ENCODE results near the gene UBL3. TPM values are rescaled to one million over a fixed set of nuclear protein-coding genes. Genes with fewer than 3 reads are reported as not detected.

UBL3 gene
- total RNA-seq, 2 experiments from 2014 or later = 39.5 to 41.9 TPM

GRCh38 chr13:29882076-29882475 is 31.7 kb upstream of the UBL3 start:
- no peaks in the 10 kb centered on the region for H3K36me3 ChIP-seq (ENCODE audit: insufficient read depth, low read length)
- H3K27me3 ChIP-seq (ENCODE audit: control insufficient read depth in 1 of 2, insufficient read depth in 2 of 2, low read length in 2 of 2) = no peaks in the 10 kb centered on the region
- intact Hi-C loops (cut with DNase I, micrococcal nuclease) = no loop called here
- ATAC-seq (ENCODE audit: poor library complexity) (no peak), DNase-seq (no peak)
- no peaks in the 10 kb centered on the region for H3K9me3 ChIP-seq (ENCODE audit: control insufficient read depth in 1 of 2, insufficient read depth in 1 of 2, low read length in 2 of 2)
- CTCF ChIA-PET = no interaction called here
- POLR2A ChIA-PET = interaction anchor here (0.8 kb wide), 1 partner anchor 54 kb away, joined by 3 read pairs; no protein-coding TSS in a partner anchor
- no peaks in the 10 kb centered on the region for H3K36me3 Mint-ChIP-seq (ENCODE audit: low read depth)
- no peaks in the 10 kb centered on the region for H3K9me3 Mint-ChIP-seq
- no peak overlapping the region for H3K4me3 Mint-ChIP-seq
- H3K27ac ChIP-seq (ENCODE audit: low read depth in 1 of 2, low read length in 2 of 2) = no peak overlapping the region
- TF ChIP-seq CTCF (IDR thresholded peaks at IDR 0.05) = no peak
- no peaks in the 10 kb centered on the region for H3K4me1 Mint-ChIP-seq (ENCODE audit: low read depth)
- peaks cover 16% of the 10 kb centered on the region for H3K27me3 Mint-ChIP-seq
- H3K4me3 ChIP-seq (ENCODE audit: low read length) = no peak overlapping the region
- no peaks in the 10 kb centered on the region for H3K4me1 ChIP-seq (ENCODE audit: insufficient read depth, low read length)
- H3K27ac Mint-ChIP-seq = no peak overlapping the region

GRCh38 chr13:29878101-29878500 is 27.7 kb upstream of the UBL3 start:
- POLR2A ChIA-PET = no interaction called here
- Mint-ChIP-seq H3K36me3 (ENCODE audit: low read depth) (no peaks in the 10 kb centered on the region), H3K4me3 (no peak overlapping the region), H3K27ac (no peak overlapping the region), H3K27me3 (peaks cover 32% of the 10 kb centered on the region), H3K4me1 (ENCODE audit: low read depth) (no peaks in the 10 kb centered on the region), H3K9me3 (no peaks in the 10 kb centered on the region)
- H3K27ac ChIP-seq (ENCODE audit: low read depth in 1 of 2, low read length in 2 of 2) = no peak overlapping the region
- intact Hi-C loops (cut with DNase I, micrococcal nuclease) = no loop called here
- peaks cover 4 to 7% of the 10 kb centered on the region in 2 experiments for H3K27me3 ChIP-seq (ENCODE audit: control insufficient read depth in 1 of 2, insufficient read depth in 2 of 2, low read length in 2 of 2)
- H3K36me3 ChIP-seq (ENCODE audit: insufficient read depth, low read length) = no peaks in the 10 kb centered on the region
- TF ChIP-seq CTCF (IDR thresholded peaks at IDR 0.05) = no peak
- CTCF ChIA-PET = no interaction called here
- no peak overlapping the region for H3K4me3 ChIP-seq (ENCODE audit: low read length)
- no peaks in the 10 kb centered on the region for H3K9me3 ChIP-seq (ENCODE audit: control insufficient read depth in 1 of 2, insufficient read depth in 1 of 2, low read length in 2 of 2)
- DNase-seq (no peak), ATAC-seq (ENCODE audit: poor library complexity) (no peak)
- H3K4me1 ChIP-seq (ENCODE audit: insufficient read depth, low read length) = no peaks in the 10 kb centered on the region

GRCh38 chr13:29877456-29878078 is 27.1 kb upstream of the UBL3 start:
- Mint-ChIP-seq H3K27ac (no peak overlapping the region), H3K9me3 (no peaks in the 10 kb centered on the region), H3K36me3 (ENCODE audit: low read depth) (no peaks in the 10 kb centered on the region), H3K27me3 (peaks cover 32% of the 10 kb centered on the region), H3K4me3 (no peak overlapping the region), H3K4me1 (ENCODE audit: low read depth) (no peaks in the 10 kb centered on the region)
- H3K4me3 ChIP-seq (ENCODE audit: low read length) = no peak overlapping the region
- no peak overlapping the region for H3K27ac ChIP-seq (ENCODE audit: low read depth in 1 of 2, low read length in 2 of 2)
- intact Hi-C loops (cut with DNase I, micrococcal nuclease) = no loop called here
- no peak for TF ChIP-seq CTCF (IDR thresholded peaks at IDR 0.05)
- ChIA-PET CTCF (no interaction called here), POLR2A (no interaction called here)
- H3K27me3 ChIP-seq (ENCODE audit: control insufficient read depth in 1 of 2, insufficient read depth in 2 of 2, low read length in 2 of 2) = peaks cover 4 to 7% of the 10 kb centered on the region in 2 experiments
- ATAC-seq (ENCODE audit: poor library complexity) (no peak), DNase-seq (no peak)
- H3K36me3 ChIP-seq (ENCODE audit: insufficient read depth, low read length) = no peaks in the 10 kb centered on the region
- no peaks in the 10 kb centered on the region for H3K9me3 ChIP-seq (ENCODE audit: control insufficient read depth in 1 of 2, insufficient read depth in 1 of 2, low read length in 2 of 2)
- no peaks in the 10 kb centered on the region for H3K4me1 ChIP-seq (ENCODE audit: insufficient read depth, low read length)

Data from CD4-positive, alpha-beta T cell (primary cell).